Spinal cord (tissue), 10 donors: ENCODE measurements around the gene RMND5B. TPM values are rescaled to one million over a fixed set of nuclear protein-coding genes. Genes with fewer than 3 reads are reported as not detected.

ENCODE experiments used
- DNase-seq, 6 donors: peaks; one replicate each; pipeline versions ENCODE4 v3.0.0 to v3.0.0-alpha.2; 2013 to 2015; ENCODE audit warnings: low spot score in 6 of 6, low read depth in 4 of 6
- H3K27ac ChIP-seq: one replicate; pipeline ENCODE4 v1.5.1; 2013; ENCODE audit warnings: low read depth, low read length, control low read depth
- H3K27me3 ChIP-seq: one replicate; pipeline ENCODE4 v1.6.1; 2013; ENCODE audit warnings: low read length; ENCODE audit not compliant: control insufficient read depth, insufficient read depth
- H3K36me3 ChIP-seq: one replicate; pipeline ENCODE4 v1.6.1; 2013; ENCODE audit warnings: low read length; ENCODE audit not compliant: control insufficient read depth, insufficient read depth
- H3K4me1 ChIP-seq: one replicate; pipeline ENCODE4 v1.6.1; 2013; ENCODE audit warnings: low read length; ENCODE audit not compliant: control insufficient read depth, insufficient read depth
- H3K4me3 ChIP-seq: one replicate; pipeline ENCODE4 v1.5.1; 2013; ENCODE audit warnings: low read depth, low read length, control low read depth
- H3K9me3 ChIP-seq: one replicate; pipeline ENCODE4 v1.6.1; 2013; ENCODE audit warnings: low read length; ENCODE audit not compliant: control insufficient read depth, insufficient read depth
- WGBS: methylation state at CpG from one replicate; pipeline ENCODE4 v1.1.5; 2013; ENCODE audit warnings: missing lambda C conversion rate; ENCODE audit not compliant: insufficient coverage; 5-methylcytosine and 5-hydroxymethylcytosine counted together
- polyA plus RNA-seq, 2 donors: library from polyadenylated mRNA; unstranded; fragments of 120-200 nt; gene quantifications; one replicate each; pipeline ENCODE4 v1.2.1, GENCODE V29; 2013; ENCODE audit not compliant: insufficient read length in 2 of 2
- total RNA-seq, 2 donors: library from RNA; depleted of rRNA in 1 of 2; stranded (reverse); fragments of 120-200 nt in 1 of 2; fragments of >200 nt in 1 of 2; gene quantifications; one replicate each; pipeline versions ENCODE4 v1.2.3 to v1.2.4, GENCODE V29; 2013 to 2014
- donor health status: healthy.

Gene RMND5B
- total and polyA plus RNA-seq, 4 donors: 17.7 to 43.8 (median 33.2) TPM

DNA sequence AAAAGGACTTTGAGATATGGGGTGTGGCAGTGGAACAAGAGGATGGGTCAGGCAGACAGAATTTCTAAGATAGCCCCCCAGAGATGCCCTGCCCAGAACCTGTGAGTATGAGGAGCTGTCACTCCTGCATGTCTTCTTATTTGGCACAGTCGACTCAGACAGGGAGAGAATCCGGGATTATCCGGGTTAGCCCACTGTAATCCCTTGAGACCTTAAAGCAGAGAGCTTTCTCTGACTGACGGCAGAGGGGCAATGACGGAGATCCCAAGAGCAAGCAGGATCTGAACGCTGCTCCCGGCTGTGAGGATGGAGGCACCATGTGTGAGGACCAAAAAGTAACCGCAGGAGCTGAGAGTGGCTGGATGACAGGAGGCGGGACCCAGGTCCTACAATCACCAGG, 31.7 kb downstream of the RMND5B start:
- H3K27me3 ChIP-seq: peaks cover 9% of the 10 kb centered on the region

DNA sequence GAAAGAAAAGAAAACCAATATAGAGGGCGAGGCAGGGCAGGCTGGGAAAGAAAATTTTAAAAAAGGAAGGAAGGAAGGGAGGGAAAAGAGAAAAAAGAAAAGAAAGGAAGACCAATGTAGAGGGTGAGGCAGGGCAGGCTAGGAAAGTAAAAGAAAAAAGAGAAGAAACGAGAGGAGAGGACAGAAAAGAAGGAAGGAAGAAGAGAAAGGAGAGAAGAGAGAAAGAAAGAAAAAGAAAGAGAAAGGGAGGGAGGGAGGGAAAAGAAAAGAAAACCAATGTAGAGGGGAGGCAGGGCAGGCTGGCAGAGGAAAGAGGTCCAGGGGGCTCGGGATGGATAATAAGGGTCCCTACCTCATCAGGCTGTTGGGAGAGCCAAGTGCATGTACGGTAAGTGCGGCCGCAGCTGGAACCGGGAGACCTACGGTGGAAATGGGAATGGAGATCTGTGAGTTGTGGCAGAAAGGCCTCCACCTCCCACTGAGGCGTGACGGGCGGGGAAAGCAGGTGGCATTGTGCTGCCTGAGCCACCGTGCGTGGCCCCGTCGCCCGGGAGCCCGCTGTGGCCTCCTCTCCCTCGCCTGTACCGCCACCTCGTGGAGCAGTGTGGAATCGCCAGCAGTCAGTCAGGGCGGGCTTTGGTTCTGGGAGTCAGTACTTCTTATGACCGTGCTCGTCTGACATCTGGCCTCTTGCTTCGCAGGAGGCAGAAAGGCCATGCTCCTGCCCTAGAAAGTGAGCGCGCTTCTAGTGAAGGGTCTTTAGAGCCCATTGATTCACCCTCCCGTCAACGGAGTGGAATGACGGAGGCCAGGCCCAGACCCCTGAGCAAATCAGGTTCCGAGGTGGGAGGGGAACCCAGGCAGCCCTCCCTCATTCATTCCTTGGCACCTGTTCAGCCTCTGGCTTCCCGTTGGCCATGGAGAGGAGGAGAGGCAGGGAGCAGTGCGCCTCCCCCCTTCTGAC, 33.2 kb downstream of the RMND5B start:
- Histone ChIP-seq H3K4me1 (peaks cover 9% of the 10 kb centered on the region), H3K9me3 (no peaks in the 10 kb centered on the region), H3K27ac (no peak overlapping the region), H3K4me3 (peak overlapping the region; percentile 31), H3K36me3 (no peaks in the 10 kb centered on the region), H3K27me3 (peaks cover 9% of the 10 kb centered on the region)
- DNase-seq: peak; percentile 49 to 95 (median 73)
- 6% methylated on average over 28 of the region's 33 CpGs for WGBS

More for the DNA sequence above, 31.7 kb downstream of the RMND5B start:
- no peak for DNase-seq
- H3K9me3 ChIP-seq: no peaks in the 10 kb centered on the region
- no peak overlapping the region for H3K4me3 ChIP-seq
- peaks cover 9% of the 10 kb centered on the region for H3K4me1 ChIP-seq
- no peaks in the 10 kb centered on the region for H3K36me3 ChIP-seq
- H3K27ac ChIP-seq: no peak overlapping the region
- WGBS: 82% methylated on average over 7 of the region's 9 CpGs

GRCh38 chr5:178165581-178165980, 34.8 kb downstream of the RMND5B start:
- no peak overlapping the region for H3K4me3 ChIP-seq
- 38% methylated on average over 38 of the region's 38 CpGs for WGBS
- peaks cover 9% of the 10 kb centered on the region for H3K27me3 ChIP-seq
- H3K9me3 ChIP-seq: no peaks in the 10 kb centered on the region
- H3K36me3 ChIP-seq: no peaks in the 10 kb centered on the region
- DNase-seq: no peak
- peaks cover 9% of the 10 kb centered on the region for H3K4me1 ChIP-seq
- no peak overlapping the region for H3K27ac ChIP-seq

- Histone ChIP-seq H3K4me3 (no peak overlapping the region), H3K27ac (no peak overlapping the region), H3K36me3 (no peaks in the 10 kb centered on the region), H3K27me3 (peaks cover 5% of the 10 kb centered on the region), H3K4me1 (no peaks in the 10 kb centered on the region), H3K9me3 (no peaks in the 10 kb centered on the region)
- DNase-seq: no peak
- WGBS: 36% methylated on average over 1 of the region's 2 CpGs
These were observed 39.6 kb downstream of the RMND5B start for GRCh38 chr5:178170455-178170854.

- H3K27me3 ChIP-seq: no peaks in the 10 kb centered on the region
- 100% methylated on average over 1 of the region's 3 CpGs for WGBS
- no peaks in the 10 kb centered on the region for H3K9me3 ChIP-seq
- no peak overlapping the region for H3K27ac ChIP-seq
- no peak for DNase-seq
- H3K36me3 ChIP-seq: no peaks in the 10 kb centered on the region
- H3K4me3 ChIP-seq: no peak overlapping the region
- H3K4me1 ChIP-seq: no peaks in the 10 kb centered on the region
These were observed 43.6 kb downstream of the RMND5B start for GRCh38 chr5:178174456-178174855.

GRCh38 chr5:178176791-178177190, 46.0 kb downstream of the RMND5B start:
- Histone ChIP-seq H3K27ac (no peak overlapping the region), H3K4me1 (no peaks in the 10 kb centered on the region), H3K27me3 (no peaks in the 10 kb centered on the region), H3K4me3 (no peak overlapping the region), H3K9me3 (no peaks in the 10 kb centered on the region), H3K36me3 (no peaks in the 10 kb centered on the region)
- DNase-seq: no peak
- WGBS: 72% methylated on average over 5 of the region's 6 CpGs

- DNase-seq: no peak
- Histone ChIP-seq H3K4me3 (no peak overlapping the region), H3K27me3 (no peaks in the 10 kb centered on the region), H3K9me3 (no peaks in the 10 kb centered on the region), H3K36me3 (no peaks in the 10 kb centered on the region), H3K4me1 (no peaks in the 10 kb centered on the region), H3K27ac (no peak overlapping the region)
- 82% methylated on average over 6 of the region's 8 CpGs for WGBS
These were observed 46.8 kb downstream of the RMND5B start for GRCh38 chr5:178177569-178177968.

- H3K36me3 ChIP-seq: no peaks in the 10 kb centered on the region
- 50% methylated on average over 2 of the region's 9 CpGs for WGBS
- no peak overlapping the region for H3K27ac ChIP-seq
- H3K9me3 ChIP-seq: no peaks in the 10 kb centered on the region
- H3K4me1 ChIP-seq: no peaks in the 10 kb centered on the region
- no peaks in the 10 kb centered on the region for H3K27me3 ChIP-seq
- no peak overlapping the region for H3K4me3 ChIP-seq
- no peak for DNase-seq
These were observed 49.5 kb downstream of the RMND5B start for GRCh38 chr5:178180141-178180863.

GRCh38 chr5:178182158-178182876, 51.5 kb downstream of the RMND5B start:
- H3K36me3 ChIP-seq: no peaks in the 10 kb centered on the region
- H3K27me3 ChIP-seq: no peaks in the 10 kb centered on the region
- 55% methylated on average over 3 of the region's 4 CpGs for WGBS
- no peak for DNase-seq
- H3K4me3 ChIP-seq: no peak overlapping the region
- H3K27ac ChIP-seq: no peak overlapping the region
- H3K4me1 ChIP-seq: peaks cover 4% of the 10 kb centered on the region
- no peaks in the 10 kb centered on the region for H3K9me3 ChIP-seq
